CD4-positive, alpha-beta T cell treated with Interleukin-17A for 4 hours (primary cell): ENCODE data around the gene KBTBD6.
"Not testable (repeated sequence)": the region's sequence is repeated elsewhere in the genome, so short reads cannot be mapped to it uniquely, and the experiment has no call there.

Experiments
- DNase-seq: peaks from one replicate; pipeline ENCODE4 v3.0.0-alpha.2; 2020; ENCODE audit warnings: mixed read lengths

KBTBD6 gene

DNA sequence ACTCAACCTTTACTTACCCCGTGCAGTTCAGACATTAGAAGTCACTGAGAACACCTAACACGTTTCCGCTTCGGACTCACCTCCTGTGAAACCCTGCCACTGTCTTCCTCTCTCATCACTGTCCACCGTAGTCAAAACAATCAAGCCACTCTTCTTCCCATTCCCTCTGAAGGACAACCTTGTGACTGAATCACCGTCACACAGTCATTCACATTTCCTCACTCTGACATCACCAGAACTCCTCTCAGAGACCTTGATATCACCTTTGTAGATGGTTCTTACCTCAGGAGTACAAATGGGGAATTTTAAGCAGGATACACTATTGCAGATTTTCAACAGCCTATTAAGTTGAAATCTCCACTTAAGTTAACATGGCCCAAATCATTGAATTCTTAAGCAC, 1.3 kb upstream of the KBTBD6 start:
- no peak for DNase-seq

DNA sequence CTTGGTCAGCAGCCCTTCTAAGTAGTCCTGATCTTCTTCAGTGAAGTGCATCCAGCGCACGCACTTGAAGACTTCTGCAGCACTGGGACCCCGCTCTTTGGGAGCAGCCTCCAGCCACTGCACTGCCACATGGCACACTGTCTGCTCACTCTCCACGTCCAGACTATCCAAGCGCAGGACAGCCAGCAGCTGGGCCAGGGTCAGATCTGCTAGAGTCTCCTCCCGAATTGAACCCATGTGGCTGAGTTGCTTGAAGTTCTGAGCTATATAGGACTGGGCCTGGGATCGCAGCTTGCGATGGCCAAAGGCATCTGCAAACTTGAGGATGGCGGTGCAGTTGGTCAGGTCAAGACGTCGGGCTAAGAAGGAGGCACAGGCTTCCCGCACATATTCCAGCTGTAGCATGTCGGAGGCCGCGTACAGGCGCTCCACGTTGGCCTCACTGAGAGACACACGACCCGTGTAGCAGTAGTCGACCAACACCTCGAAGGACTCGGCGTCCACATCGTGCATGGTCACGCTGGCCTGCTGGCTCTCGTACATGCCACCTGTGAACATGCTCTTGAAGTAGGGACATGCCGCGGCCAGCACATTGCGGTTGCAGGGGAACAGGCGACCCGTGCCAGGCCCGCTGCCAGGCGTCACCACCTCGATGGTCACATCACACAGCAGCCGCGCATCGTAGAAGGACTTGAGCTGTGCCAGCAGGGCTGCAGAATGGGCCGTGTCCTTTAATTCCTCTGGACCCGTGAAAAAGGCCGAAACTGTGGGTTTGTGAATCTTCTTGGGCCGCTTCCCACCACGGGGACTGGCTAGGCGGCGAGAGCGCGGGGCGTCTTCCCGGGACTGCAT, 716 bp downstream of the KBTBD6 start:
- DNase-seq, result not testable (repeated sequence)

DNA sequence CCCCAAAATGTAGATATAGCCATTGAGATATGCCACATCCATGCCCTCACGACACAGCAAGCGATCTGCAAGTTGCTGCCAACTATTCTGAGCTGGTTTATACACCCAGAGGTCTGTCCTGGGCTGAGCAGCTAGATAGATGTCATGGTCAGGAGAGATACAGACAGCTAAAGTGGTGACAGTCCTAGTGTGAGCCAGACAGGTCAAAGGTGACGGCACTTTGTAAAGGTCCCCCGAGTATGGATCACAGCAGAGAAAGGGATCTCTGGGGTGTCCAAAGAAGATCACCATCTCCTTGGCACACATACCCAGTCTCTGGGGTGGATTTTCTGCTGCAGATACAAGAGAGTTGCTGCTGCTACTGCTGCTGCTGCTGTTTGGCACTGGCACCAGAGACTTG, 1.4 kb downstream of the KBTBD6 start:
- not testable (repeated sequence) for DNase-seq

DNA sequence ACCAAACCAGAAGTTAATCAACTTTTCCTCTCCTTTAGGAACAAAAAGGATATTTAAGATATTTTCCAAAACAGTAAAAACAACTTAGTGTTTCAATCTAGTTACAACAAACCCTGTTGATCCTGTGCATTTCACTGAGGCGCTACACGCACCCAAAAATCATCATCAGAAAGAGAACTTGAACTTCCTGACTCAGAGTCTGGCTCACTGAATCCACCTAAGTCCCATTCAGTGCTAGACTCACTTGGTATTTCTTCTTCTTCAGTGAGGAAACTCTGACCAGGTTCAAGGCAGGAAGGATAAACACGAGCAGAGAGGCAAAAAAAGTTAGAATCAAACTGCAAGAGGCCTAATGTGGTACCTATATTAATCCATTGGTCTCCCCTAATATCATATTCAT, 2.2 kb downstream of the KBTBD6 start:
- DNase-seq, result peak; percentile 16

DNA sequence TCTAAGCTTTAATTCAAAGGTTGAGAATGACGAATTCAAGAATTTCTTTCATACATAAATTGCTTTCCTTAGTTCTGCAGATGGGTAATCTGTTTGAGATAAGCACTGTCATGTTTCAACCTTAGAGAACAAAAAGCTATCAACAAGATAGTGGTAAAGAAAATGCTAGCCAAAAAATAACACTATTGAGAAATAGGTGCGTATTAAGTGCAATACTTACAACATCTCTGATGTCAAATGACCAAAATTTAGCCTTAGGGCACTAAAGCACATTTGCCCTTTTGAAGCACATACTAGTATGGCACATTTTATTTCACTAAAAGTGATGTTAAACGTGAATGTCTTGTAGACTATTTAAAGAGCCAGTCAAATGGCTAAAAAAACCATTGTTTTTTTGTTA, 4.9 kb downstream of the KBTBD6 start:
- DNase-seq, result no peak

DNA sequence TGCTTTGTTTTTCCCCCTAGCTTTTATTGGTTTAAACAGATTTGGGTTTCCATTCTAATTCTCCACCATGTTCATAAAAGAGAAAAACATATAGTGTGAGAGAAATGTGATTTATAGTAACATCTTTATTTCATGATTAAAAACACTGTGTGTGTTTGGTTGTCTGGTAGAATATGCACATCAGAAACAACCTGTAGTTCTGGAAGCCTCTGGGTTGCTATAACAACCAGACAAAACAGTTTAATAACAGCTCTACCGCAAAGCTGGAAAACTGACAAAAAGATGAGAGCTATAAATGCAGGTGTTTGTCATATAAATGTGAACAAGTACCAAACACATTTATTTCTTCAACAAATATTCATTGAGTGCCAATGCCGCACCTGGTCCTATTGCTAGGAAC, 9.8 kb downstream of the KBTBD6 start:
- no peak for DNase-seq

DNA sequence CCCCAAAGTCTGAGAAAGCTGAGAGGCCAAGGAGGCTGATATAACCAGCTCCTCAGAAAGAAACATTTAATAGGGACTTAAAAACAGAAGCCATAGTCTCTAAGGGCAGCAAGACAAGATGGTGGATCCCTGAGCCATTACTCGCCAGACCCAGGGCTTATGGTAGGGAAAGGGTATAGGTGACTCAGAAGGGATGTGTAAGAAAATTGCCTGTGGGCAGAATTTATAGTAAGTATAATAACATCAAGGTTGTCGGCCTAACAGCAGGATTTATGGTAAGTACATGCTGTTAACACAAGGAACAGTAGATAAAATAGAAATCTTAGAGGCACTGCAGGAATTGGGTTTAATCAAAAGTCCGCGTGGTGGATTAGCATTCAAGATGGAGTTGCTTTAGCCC, 14.7 kb downstream of the KBTBD6 start:
- no peak for DNase-seq

DNA sequence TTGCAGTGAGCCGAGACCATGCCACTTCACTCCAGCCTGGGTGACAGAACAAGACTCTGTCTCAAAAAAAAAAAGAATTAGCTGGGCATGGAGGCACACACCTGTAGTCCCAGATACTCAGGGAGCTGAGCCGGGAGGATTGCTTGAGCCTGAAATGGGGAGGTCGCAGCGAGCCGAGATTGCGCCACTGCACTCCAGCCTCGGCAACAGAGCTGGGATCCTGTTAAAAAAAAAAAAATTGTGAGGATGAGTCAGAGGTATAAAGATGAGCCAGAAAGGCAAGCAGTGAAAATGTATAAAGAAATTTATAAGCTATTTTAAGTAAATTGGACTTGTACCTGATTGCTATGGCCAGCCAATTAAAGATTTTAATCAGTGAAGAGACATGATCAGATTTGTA, 21.1 kb downstream of the KBTBD6 start:
- DNase-seq, result no peak

DNA sequence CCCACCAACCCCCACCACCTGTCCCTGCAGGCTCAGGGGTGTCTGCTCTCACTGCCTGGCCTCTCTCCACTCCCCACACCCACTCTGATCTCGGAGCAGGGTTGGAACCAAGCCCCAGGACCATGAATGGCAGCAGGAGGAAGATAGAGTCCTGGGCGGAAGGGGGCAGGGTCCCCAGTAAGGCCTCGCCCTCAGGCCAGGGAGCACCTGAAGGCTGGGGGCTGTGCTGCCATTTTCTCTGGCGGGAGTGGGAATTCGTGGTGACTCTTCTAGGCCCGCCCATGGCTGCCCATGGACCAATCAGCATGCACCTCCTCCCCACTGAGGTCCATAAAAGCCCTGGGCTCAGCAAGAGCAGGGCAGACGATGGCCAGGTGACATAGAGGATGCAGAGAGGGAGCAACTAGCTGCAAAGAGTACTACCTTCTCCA, 25.0 kb downstream of the KBTBD6 start:
- DNase-seq, result no peak

DNA sequence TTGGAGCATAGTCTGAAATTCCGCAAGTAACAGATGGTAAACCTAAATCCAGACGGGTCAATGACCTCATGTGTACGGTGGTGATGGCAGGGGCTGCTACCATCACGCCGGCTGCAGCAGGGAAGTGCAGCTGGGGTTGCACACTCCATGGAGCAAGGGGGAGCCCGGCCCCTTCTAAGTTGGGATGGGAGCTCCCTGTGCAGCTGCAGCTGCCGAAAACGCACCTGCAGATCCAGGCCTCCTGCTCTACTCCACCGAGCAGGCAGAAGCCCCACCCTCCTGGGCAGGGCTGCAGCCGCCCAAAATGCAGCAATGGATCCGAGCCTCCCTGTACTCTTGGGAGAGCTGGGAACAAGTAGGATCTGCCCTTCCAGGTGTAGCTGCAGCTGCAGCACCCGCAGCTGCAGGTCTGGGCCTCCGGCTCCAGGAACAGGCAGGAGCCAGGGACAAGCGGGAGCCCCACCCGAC, 25.5 kb downstream of the KBTBD6 start:
- no peak for DNase-seq

DNA sequence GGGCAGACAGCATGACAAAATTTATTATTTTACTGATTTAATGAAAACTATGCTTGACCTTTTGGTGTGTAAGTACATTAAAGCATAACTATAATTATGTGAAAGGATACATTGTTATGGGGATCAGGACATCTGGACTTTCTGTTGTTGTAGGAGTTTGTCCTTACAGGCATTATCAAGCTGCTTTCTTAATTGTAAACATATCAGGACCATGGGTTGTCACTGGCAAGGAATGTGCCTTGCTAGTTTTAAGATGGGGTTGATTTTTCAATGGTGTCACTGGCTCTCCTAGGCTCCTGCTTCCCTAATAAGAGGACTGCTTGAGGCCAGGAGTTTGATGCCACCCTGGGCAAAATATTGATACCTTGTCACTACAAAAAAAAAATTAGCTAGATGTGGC, 32.6 kb downstream of the KBTBD6 start:
- DNase-seq, result no peak

DNA sequence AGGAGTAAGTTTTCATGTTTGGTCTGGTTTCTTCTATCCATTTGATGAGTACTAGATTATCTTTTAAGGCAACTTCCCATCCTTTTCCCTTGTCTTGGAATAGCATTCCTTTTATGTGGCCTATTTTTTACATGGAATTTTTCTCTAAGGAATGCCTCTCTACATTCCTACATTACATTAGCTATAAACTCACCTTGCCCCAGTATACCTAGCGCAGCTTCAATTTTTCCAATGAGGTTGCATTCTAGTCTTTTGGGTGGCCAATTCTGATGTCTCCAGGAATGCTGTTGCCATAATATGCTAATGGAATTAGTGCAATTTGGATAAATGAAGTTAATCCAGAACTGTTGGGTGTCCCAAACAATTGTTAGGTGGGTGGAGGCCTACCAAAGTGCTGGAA, 33.8 kb downstream of the KBTBD6 start:
- no peak for DNase-seq

DNA sequence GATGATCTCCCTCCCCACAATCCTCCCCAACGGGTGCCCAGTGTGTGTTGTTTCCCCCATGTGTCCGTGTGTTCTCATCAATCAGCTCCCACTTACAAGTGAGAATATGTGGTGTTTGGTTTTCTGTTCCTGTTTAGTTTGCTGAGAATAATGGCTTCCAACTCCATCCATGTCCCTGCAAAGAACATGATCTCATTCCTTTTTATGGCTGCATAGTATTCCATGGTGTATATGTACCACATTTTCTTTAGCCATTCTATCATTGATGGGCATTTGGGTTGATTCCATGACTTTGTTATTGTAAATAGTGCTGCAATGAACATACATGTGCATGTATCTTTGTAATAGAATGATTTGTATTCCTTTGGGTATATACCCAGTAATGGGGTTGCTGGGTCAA, 36.9 kb downstream of the KBTBD6 start:
- not testable (repeated sequence) for DNase-seq

DNA sequence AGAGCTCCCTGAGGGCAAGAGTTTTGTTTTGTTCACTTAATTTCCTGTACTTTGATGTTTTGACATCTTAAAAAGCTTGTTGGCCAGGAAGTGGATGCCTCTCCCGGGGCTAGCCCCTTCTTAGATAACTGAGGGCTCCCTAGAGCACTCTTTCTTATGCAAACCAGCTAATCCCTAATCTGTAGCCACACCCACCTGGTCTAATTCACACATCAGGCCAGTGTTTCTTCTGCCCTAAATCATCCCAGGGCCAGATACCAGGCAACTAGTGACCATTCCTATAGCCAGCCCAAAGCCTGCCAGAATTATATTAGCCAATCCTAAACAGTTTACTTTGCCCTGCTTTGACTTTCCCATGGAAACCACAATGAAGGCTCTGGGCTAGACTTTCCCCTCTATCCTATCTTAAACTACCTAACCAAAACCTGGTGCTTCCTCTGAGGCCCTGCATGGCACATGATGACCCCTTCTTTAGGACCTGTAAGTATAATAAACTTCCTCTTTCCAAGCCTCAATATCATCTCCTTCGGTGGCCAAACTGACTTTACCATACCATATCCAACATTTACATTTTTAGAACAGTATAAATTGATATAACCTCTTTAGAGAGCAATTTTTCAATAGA, 46.5 kb downstream of the KBTBD6 start:
- DNase-seq, result no peak

DNA sequence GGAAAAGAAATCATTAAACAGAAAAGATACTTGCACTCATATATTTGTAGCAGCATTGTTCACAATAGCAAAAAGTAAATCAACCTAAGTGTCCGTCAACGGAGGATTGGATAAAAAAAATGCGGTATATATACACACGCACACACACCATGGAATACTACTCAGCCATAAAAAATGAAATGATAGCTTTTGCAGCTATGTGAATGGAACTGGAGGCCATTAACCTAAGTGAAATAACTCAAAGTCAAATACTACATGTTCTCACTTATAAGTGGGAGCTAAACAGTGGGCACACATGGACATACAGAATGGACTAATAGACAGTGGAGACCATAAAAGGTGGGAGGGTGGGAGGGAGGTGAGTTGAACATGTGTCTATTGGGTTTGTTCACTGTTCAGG, 52.9 kb downstream of the KBTBD6 start:
- DNase-seq, result no peak
